MM.1S (cell line): ENCODE data around the gene HS2ST1.

Experiments
- DNase-seq: peaks from one replicate; pipeline ENCODE4 v3.0.0-alpha.2; 2015
- H2AFZ ChIP-seq: fragments of 300-600 bp; sonication (generic); 2 replicates; pipeline ENCODE4 v1.6.0; 2016; ENCODE audit warnings: antibody characterized with exemption, low read length
- H3F3A ChIP-seq: fragments of 300-600 bp; sonication (generic); 2 replicates; pipeline ENCODE4 v1.6.1; 2016; ENCODE audit warnings: mild to moderate bottlenecking, antibody characterized with exemption, low read length, moderate library complexity, mixed read lengths; ENCODE audit not compliant: insufficient read depth
- H3K27ac ChIP-seq: fragments of 300-600 bp; sonication (generic); 2 replicates; pipeline ENCODE4 v1.5.1; 2016; ENCODE audit warnings: mild to moderate bottlenecking, low read length
- H3K27me3 ChIP-seq: fragments of 300-600 bp; sonication (generic); replicated peaks from 2 replicates; pipeline ENCODE4 v1.6.0; 2016; ENCODE audit warnings: low read length; ENCODE audit not compliant: insufficient read depth
- H3K36me3 ChIP-seq: fragments of 300-600 bp; sonication (generic); replicated peaks from 2 replicates; pipeline ENCODE4 v1.6.1; 2016; ENCODE audit warnings: mild to moderate bottlenecking, low read length, mixed read lengths; ENCODE audit not compliant: insufficient read depth
- H3K4me1 ChIP-seq: fragments of 300-600 bp; sonication (generic); 2 replicates; pipeline ENCODE4 v1.6.1; 2016; ENCODE audit warnings: low read length, mixed read lengths
- H3K4me2 ChIP-seq: fragments of 300-600 bp; sonication (generic); 2 replicates; pipeline ENCODE4 v1.6.0; 2016; ENCODE audit warnings: low read depth, low read length
- H3K4me3 ChIP-seq: fragments of 300-600 bp; sonication (generic); 2 replicates; pipeline ENCODE4 v1.5.1; 2016; ENCODE audit warnings: low read length, mixed read lengths
- H3K79me2 ChIP-seq: fragments of 300-600 bp; sonication (generic); 2 replicates; pipeline ENCODE4 v1.6.1; 2016; ENCODE audit warnings: mixed run types, low read length, mixed read lengths
- H3K9ac ChIP-seq: fragments of 300-600 bp; sonication (generic); 2 replicates; pipeline ENCODE4 v1.6.1; 2016; ENCODE audit warnings: low read length, mixed read lengths
- H3K9me2 ChIP-seq: fragments of 300-600 bp; sonication (generic); replicated peaks from 2 replicates; pipeline ENCODE4 v1.6.1; 2016; ENCODE audit warnings: mild to moderate bottlenecking, low read length, mixed read lengths; ENCODE audit not compliant: insufficient read depth
- H3K9me3 ChIP-seq: fragments of 300-600 bp; sonication (generic); replicated peaks from 2 replicates; pipeline ENCODE4 v1.6.1; 2016; ENCODE audit warnings: mild to moderate bottlenecking, low read length, mixed read lengths; ENCODE audit not compliant: insufficient read depth
- H4K20me1 ChIP-seq: fragments of 300-600 bp; sonication (generic); 2 replicates; pipeline ENCODE4 v1.6.1; 2016; ENCODE audit warnings: mild to moderate bottlenecking, low read length, moderate library complexity, mixed read lengths; ENCODE audit not compliant: insufficient read depth
- EZH2 ChIP-seq: fragments of 300-600 bp; sonication (generic); optimal IDR thresholded peaks from 2 replicates; pipeline ENCODE3; 2017; ENCODE audit warnings: low read depth, mild to moderate bottlenecking, antibody characterized with exemption, low read length, mixed read lengths
- EZH2phosphoT487 ChIP-seq: fragments of 300-600 bp; sonication (generic); IDR thresholded peaks from 2 replicates; pipeline ENCODE4 v1.6.1; 2018; ENCODE audit warnings: antibody characterized with exemption, low read length
- TF ChIP-seq, protein P1 (sequence below): fragments of 300-600 bp; sonication (generic); IDR thresholded peaks from 2 replicates; pipeline ENCODE4 v1.5.1; 2016; ENCODE audit warnings: antibody characterized with exemption, low read length, mixed read lengths

The HS2ST1 gene

DNA sequence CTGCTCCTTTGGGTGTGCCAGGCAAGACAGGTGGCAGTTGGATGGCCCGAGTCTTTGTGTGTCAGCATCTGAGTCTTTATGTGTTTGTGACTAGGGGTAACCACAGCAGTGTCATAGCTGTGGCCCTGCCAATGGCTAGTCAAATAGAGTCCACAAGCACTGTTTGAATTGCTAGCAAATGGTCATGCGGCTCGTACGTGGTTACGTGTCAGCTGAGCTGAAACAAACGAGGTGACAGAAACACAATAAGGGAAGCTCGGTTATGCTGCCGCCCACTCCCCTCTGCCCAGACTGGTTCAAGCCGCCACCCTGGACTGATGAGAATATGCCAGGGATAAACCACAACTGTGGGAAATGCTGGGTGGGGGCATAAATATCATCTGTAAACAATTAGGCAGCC lies 239.9 kb downstream of the HS2ST1 start:
- TF ChIP-seq EZH2: no peak
- no peak for TF ChIP-seq EZH2phosphoT487
- TF ChIP-seq, protein P1, sequence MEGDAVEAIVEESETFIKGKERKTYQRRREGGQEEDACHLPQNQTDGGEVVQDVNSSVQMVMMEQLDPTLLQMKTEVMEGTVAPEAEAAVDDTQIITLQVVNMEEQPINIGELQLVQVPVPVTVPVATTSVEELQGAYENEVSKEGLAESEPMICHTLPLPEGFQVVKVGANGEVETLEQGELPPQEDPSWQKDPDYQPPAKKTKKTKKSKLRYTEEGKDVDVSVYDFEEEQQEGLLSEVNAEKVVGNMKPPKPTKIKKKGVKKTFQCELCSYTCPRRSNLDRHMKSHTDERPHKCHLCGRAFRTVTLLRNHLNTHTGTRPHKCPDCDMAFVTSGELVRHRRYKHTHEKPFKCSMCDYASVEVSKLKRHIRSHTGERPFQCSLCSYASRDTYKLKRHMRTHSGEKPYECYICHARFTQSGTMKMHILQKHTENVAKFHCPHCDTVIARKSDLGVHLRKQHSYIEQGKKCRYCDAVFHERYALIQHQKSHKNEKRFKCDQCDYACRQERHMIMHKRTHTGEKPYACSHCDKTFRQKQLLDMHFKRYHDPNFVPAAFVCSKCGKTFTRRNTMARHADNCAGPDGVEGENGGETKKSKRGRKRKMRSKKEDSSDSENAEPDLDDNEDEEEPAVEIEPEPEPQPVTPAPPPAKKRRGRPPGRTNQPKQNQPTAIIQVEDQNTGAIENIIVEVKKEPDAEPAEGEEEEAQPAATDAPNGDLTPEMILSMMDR: no peak
- H3K4me1 ChIP-seq: peaks cover 34% of the 10 kb centered on the region
- DNase-seq: no peak

DNA sequence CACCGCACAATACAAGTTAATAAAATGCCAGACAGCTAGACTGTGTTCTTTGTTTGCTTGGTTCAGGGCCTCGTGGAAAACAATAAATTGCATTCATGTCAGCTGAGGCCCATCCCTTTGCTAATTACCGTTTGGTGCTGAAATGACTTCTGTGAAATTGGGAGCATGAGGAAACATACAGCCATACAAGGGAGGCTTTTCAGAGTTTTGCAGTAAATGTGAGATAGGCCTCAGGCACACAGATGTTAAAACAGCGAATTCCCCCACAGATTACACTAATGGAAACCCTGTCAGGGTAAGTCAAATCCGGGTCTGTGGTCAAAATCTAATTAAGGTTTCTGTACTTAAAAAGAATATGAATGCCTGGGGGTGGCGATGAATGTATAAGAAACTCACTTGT lies 240.7 kb downstream of the HS2ST1 start:
- no peak overlapping the region; the same call in 1 of the 2 replicates for H3K27ac ChIP-seq
- no peaks in the 10 kb centered on the region for H3K9me2 ChIP-seq
- H3K9me3 ChIP-seq: no peaks in the 10 kb centered on the region
- no peaks in the 10 kb centered on the region for H3K27me3 ChIP-seq
- no peak overlapping the region for H2AFZ ChIP-seq
- H3K4me1 ChIP-seq: peaks cover 31% of the 10 kb centered on the region
- no peaks in the 10 kb centered on the region for H4K20me1 ChIP-seq
- H3K9ac ChIP-seq: no peak overlapping the region
- no peaks in the 10 kb centered on the region for H3K36me3 ChIP-seq
- H3K4me3 ChIP-seq: no peak overlapping the region
- DNase-seq: peak; percentile 68
- no peaks in the 10 kb centered on the region for H3K79me2 ChIP-seq
- H3K4me2 ChIP-seq: 0 out of 2 replicates have a peak overlapping the region, but pooled peaks have one; percentile 18
- peaks cover 18% of the 10 kb centered on the region for H3F3A ChIP-seq
- TF ChIP-seq EZH2: no peak
- TF ChIP-seq, protein P1: no peak
- TF ChIP-seq EZH2phosphoT487: no peak

More for the DNA sequence above, 239.9 kb downstream of the HS2ST1 start:
- Histone ChIP-seq H3K9me2 (no peaks in the 10 kb centered on the region), H3K36me3 (no peaks in the 10 kb centered on the region), H3K27me3 (no peaks in the 10 kb centered on the region), H3K9me3 (no peaks in the 10 kb centered on the region), H3K4me2 (no peak overlapping the region), H3K79me2 (no peaks in the 10 kb centered on the region), H3K9ac (no peak overlapping the region), H2AFZ (no peak overlapping the region), H3K4me3 (no peak overlapping the region), H4K20me1 (no peaks in the 10 kb centered on the region), H3F3A (peaks cover 18% of the 10 kb centered on the region), H3K27ac (no peak overlapping the region)

GRCh38 chr1:87155648-87156047 lies 241.2 kb downstream of the HS2ST1 start:
- Histone ChIP-seq H3K36me3 (no peaks in the 10 kb centered on the region), H3K9me3 (no peaks in the 10 kb centered on the region), H2AFZ (no peak overlapping the region), H3K27me3 (no peaks in the 10 kb centered on the region), H4K20me1 (no peaks in the 10 kb centered on the region), H3K27ac (no peak overlapping the region; the same call in 1 of the 2 replicates), H3K4me2 (0 out of 2 replicates have a peak overlapping the region, but pooled peaks have one; percentile 18), H3K9ac (no peak overlapping the region), H3K79me2 (no peaks in the 10 kb centered on the region), H3K4me3 (no peak overlapping the region), H3K9me2 (no peaks in the 10 kb centered on the region), H3K4me1 (peaks cover 26% of the 10 kb centered on the region), H3F3A (peaks cover 18% of the 10 kb centered on the region)
- no peak for TF ChIP-seq EZH2phosphoT487
- TF ChIP-seq EZH2: no peak
- TF ChIP-seq, protein P1: no peak
- DNase-seq: no peak
